ENCODE measurements around the gene GPR108. TPM values are rescaled to one million over a fixed set of nuclear protein-coding genes. Genes with fewer than 3 reads are reported as not detected.
A peak's percentile ranks its signal among the peaks of the same experiment; 100 is the strongest.

The GPR108 gene
- total RNA-seq, 5 donors from 2014 or later (not counting 1 experiment from before 2014, with no cell fraction given) = 51.8 to 83.3 (median 58.4) TPM

DNA sequence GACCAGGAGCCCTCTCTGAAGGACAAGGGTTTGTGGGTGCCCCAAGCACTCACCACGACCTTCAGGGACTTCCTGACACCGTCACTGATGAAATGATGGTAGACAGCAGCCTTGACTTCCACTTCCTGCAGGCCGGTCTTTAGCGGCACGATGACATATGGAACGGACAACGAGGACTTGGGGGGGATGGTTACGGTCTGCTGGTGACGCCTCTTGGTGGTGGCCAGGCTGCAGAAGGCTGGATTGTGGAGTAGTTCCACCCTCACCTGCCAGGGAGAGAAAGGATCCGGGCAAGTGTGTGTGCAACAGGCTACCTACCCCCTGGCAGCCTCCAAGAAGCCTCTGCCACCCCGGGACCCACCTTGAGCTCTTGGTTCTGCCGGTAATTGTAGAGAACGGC lies 40.1 kb downstream of the GPR108 start:
- Histone ChIP-seq H3K27ac (ENCODE audit: low read length) (no peak overlapping the region), H3K4me1 (ENCODE audit: control insufficient read depth in 1 of 2, extremely low read depth in 1 of 2, insufficient read depth in 2 of 2, low read length in 2 of 2) (peaks cover 0 to 2% of the 10 kb centered on the region in 2 experiments), H3K4me3 (ENCODE audit: control insufficient read depth in 1 of 2, extremely low read depth in 1 of 2, low read length in 1 of 2) (no peak overlapping the region), H3K27me3 (replicated peaks in 1 of 2; ENCODE audit: control insufficient read depth in 2 of 2, extremely low read depth in 1 of 2, insufficient read depth in 2 of 2, low read length in 1 of 2) (peaks cover 0 to 10% of the 10 kb centered on the region in 2 experiments), H3K36me3 (ENCODE audit: control insufficient read depth in 2 of 2, extremely low read depth in 1 of 2, insufficient read depth in 1 of 2, low read length in 1 of 2) (no peaks in the 10 kb centered on the region), H3K9me3 (no peaks in the 10 kb centered on the region)
- H3K27ac Mint-ChIP-seq = no peak overlapping the region
- 61% methylated on average over 7 of the region's 13 CpGs for WGBS (ENCODE audit: insufficient coverage)
- no peak for DNase-seq
- H3K9me3 Mint-ChIP-seq = no peaks in the 10 kb centered on the region
- H3K36me3 Mint-ChIP-seq = no peaks in the 10 kb centered on the region
- ATAC-seq (replicated peaks in 1 of 4) = peak in 1 of 4 experiments; percentile 35
- H3K4me3 Mint-ChIP-seq = no peak overlapping the region
- H3K27me3 Mint-ChIP-seq = no peaks in the 10 kb centered on the region
- H3K4me1 Mint-ChIP-seq = peaks cover 0 to 5% (median 0%) of the 10 kb centered on the region in 3 donors
- CTCF ChIA-PET = no interaction called here
- POLR2A ChIA-PET = no interaction called here

DNA sequence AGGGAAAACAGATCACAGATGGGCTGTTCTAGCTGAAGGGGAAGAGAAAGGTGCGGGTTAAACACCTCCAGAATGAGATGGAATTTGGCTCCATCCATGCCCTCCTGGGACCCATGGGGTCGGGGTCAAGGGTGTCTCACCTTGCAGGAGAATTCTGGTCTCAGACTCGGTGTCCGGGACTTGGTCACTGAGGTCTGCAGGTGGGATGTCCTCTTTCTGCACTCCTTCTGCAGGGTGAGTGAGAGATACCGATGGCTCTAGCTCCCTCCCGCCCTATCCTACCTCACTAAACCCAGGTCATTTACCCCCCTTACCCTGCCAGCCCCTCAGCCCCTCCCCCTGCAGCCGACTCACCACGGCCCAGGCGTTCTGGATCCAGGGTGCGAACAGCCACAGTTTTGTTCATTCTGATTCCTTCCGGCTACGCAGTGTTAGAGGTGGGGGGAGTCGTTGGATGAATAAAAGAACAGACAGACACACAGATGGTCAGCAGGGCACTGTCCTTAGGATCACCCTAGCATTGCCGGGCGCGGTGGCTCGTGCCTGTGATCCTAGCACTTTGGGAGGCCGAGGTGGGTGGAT lies 41.0 kb downstream of the GPR108 start:
- WGBS (ENCODE audit: insufficient coverage) = 77% methylated on average over 7 of the region's 18 CpGs
- ChIA-PET CTCF (interaction anchor here in 1 of 2 donors (0.7 kb wide), 1 partner anchor 258 kb away, joined by 3 read pairs; no protein-coding TSS in a partner anchor), POLR2A (interaction anchor here in 1 of 2 donors (0.7 kb wide), 1 partner anchor 509 kb away, joined by 3 read pairs; no protein-coding TSS in a partner anchor)
- Histone ChIP-seq H3K27ac (ENCODE audit: low read length) (no peak overlapping the region), H3K36me3 (ENCODE audit: control insufficient read depth in 2 of 2, extremely low read depth in 1 of 2, insufficient read depth in 1 of 2, low read length in 1 of 2) (no peaks in the 10 kb centered on the region), H3K4me3 (ENCODE audit: control insufficient read depth in 1 of 2, extremely low read depth in 1 of 2, low read length in 1 of 2) (no peak overlapping the region), H3K9me3 (no peaks in the 10 kb centered on the region), H3K4me1 (ENCODE audit: control insufficient read depth in 1 of 2, extremely low read depth in 1 of 2, insufficient read depth in 2 of 2, low read length in 2 of 2) (peaks cover 0 to 2% of the 10 kb centered on the region in 2 experiments), H3K27me3 (replicated peaks in 1 of 2; ENCODE audit: control insufficient read depth in 2 of 2, extremely low read depth in 1 of 2, insufficient read depth in 2 of 2, low read length in 1 of 2) (peaks cover 0 to 8% of the 10 kb centered on the region in 2 experiments)
- peaks cover 0 to 6% (median 0%) of the 10 kb centered on the region in 3 donors for H3K4me1 Mint-ChIP-seq
- no peaks in the 10 kb centered on the region for H3K36me3 Mint-ChIP-seq
- ATAC-seq (replicated peaks in 1 of 4) = no peak
- DNase-seq = no peak
- no peak overlapping the region for H3K27ac Mint-ChIP-seq
- no peaks in the 10 kb centered on the region for H3K9me3 Mint-ChIP-seq
- H3K27me3 Mint-ChIP-seq = no peaks in the 10 kb centered on the region
- no peak overlapping the region for H3K4me3 Mint-ChIP-seq

DNA sequence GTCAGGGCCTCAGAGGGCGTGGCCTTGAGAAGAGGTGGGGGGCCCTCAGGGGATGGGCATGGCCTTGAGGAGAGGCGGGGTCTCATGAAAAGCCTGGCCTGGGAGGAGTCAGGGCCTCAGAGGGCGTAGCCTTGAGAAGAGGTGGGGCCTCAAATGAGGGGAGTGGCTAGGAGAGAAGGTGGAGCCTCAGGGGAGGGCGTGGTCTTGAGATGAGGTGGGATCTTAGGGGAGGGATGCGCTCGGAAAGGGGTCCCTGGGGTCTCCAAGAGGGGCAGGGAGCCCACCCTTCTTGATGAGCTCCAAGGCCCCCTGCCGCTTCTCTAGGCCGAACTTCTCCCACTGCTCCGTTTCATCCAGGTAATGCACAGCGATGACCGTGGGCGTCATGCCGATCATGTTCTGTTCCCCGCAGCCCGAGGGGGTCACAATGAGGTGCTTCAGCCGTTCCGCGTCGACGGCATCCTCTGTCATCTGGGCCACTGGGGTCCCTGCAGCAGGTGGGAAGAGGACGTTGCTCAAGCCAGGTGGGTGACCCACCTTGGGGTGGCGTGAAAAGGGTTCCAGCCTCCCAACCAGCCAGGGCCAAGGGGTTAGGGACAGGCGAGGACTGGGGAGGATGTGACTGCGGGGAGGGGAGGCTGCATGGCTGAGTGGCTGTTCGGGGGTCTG lies 43.1 kb downstream of the GPR108 start:
- 95% methylated on average over 20 of the region's 25 CpGs for WGBS (ENCODE audit: insufficient coverage)
- no peak overlapping the region for H3K27ac Mint-ChIP-seq

DNA sequence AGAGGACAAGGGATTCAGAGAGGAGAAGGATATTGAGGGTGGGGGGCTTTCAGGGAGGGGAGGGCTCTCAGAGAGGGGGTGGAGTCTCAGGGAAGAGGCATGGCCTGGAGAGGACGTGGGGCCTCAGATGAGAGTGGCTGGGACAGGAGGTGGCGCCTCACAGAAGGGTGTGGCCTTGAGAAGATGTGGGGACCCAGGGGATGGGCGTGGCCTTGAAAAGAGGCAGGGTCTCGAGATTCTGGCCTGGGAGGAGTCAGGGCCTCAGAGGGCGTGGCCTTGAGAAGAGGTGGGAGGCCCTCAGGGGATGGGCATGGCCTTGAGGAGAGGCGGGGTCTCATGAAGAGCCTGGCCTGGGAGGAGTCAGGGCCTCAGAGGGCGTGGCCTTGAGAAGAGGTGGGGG lies 43.7 kb downstream of the GPR108 start:
- ChIA-PET CTCF (no interaction called here), POLR2A (no interaction called here)
- Histone ChIP-seq H3K36me3 (ENCODE audit: control insufficient read depth in 2 of 2, extremely low read depth in 1 of 2, insufficient read depth in 1 of 2, low read length in 1 of 2) (no peaks in the 10 kb centered on the region), H3K27me3 (replicated peaks in 1 of 2; ENCODE audit: control insufficient read depth in 2 of 2, extremely low read depth in 1 of 2, insufficient read depth in 2 of 2, low read length in 1 of 2) (peaks cover 0 to 8% of the 10 kb centered on the region in 2 experiments), H3K27ac (ENCODE audit: low read length) (no peak overlapping the region), H3K4me3 (ENCODE audit: control insufficient read depth in 1 of 2, extremely low read depth in 1 of 2, low read length in 1 of 2) (no peak overlapping the region), H3K4me1 (ENCODE audit: control insufficient read depth in 1 of 2, extremely low read depth in 1 of 2, insufficient read depth in 2 of 2, low read length in 2 of 2) (peaks cover 0 to 2% of the 10 kb centered on the region in 2 experiments), H3K9me3 (no peaks in the 10 kb centered on the region)
- no peak overlapping the region for H3K27ac Mint-ChIP-seq
- H3K9me3 Mint-ChIP-seq = no peaks in the 10 kb centered on the region
- ATAC-seq (replicated peaks in 1 of 4) (no peak), DNase-seq (no peak)
- no peaks in the 10 kb centered on the region for H3K27me3 Mint-ChIP-seq
- no peaks in the 10 kb centered on the region for H3K36me3 Mint-ChIP-seq
- H3K4me1 Mint-ChIP-seq = peaks cover 0 to 6% (median 0%) of the 10 kb centered on the region in 3 donors
- WGBS (ENCODE audit: insufficient coverage) = 67% methylated on average over 4 of the region's 7 CpGs
- H3K4me3 Mint-ChIP-seq = no peak overlapping the region

More for the DNA sequence above, 43.1 kb downstream of the GPR108 start:
- H3K4me1 Mint-ChIP-seq = peaks cover 0 to 6% (median 0%) of the 10 kb centered on the region in 3 donors
- Histone ChIP-seq H3K27me3 (replicated peaks in 1 of 2; ENCODE audit: control insufficient read depth in 2 of 2, extremely low read depth in 1 of 2, insufficient read depth in 2 of 2, low read length in 1 of 2) (peaks cover 0 to 8% of the 10 kb centered on the region in 2 experiments), H3K36me3 (ENCODE audit: control insufficient read depth in 2 of 2, extremely low read depth in 1 of 2, insufficient read depth in 1 of 2, low read length in 1 of 2) (no peaks in the 10 kb centered on the region), H3K9me3 (no peaks in the 10 kb centered on the region), H3K4me3 (ENCODE audit: control insufficient read depth in 1 of 2, extremely low read depth in 1 of 2, low read length in 1 of 2) (no peak overlapping the region), H3K27ac (ENCODE audit: low read length) (no peak overlapping the region), H3K4me1 (ENCODE audit: control insufficient read depth in 1 of 2, extremely low read depth in 1 of 2, insufficient read depth in 2 of 2, low read length in 2 of 2) (peaks cover 0 to 2% of the 10 kb centered on the region in 2 experiments)
- ChIA-PET POLR2A (no interaction called here), CTCF (interaction anchor here in 1 of 2 donors (0.7 kb wide), 1 partner anchor 203 kb away, joined by 5 read pairs; no protein-coding TSS in a partner anchor)
- no peak overlapping the region for H3K4me3 Mint-ChIP-seq
- H3K36me3 Mint-ChIP-seq = no peaks in the 10 kb centered on the region
- ATAC-seq (replicated peaks in 1 of 4) = no peak
- no peaks in the 10 kb centered on the region for H3K9me3 Mint-ChIP-seq
- DNase-seq = no peak
- no peaks in the 10 kb centered on the region for H3K27me3 Mint-ChIP-seq

DNA sequence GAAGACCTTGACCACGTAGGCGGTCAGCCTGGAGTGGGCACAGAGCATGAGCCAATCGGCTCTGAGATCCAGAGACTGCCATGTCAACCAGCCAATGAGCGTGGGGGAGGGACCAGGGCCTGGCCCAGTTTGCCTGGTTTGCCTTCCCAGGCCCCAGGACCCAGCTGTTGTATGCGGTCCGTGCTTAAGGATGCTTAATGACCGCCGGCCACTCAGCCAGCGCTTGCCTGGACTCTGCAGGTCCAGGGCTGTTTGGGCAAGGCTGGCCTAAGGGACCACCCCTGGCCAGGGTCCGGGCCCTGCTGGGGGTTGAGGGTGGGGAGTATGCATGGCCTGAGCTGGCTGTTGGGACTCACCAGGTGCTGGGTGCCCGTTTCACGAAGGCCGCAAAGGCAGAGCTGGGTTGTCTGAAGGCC lies 44.3 kb downstream of the GPR108 start:
- ATAC-seq (replicated peaks in 1 of 4) = no peak
- no peaks in the 10 kb centered on the region for H3K27me3 Mint-ChIP-seq
- peaks cover 0 to 8% of the 10 kb centered on the region in 2 experiments for H3K27me3 ChIP-seq (replicated peaks in 1 of 2; ENCODE audit: control insufficient read depth in 2 of 2, extremely low read depth in 1 of 2, insufficient read depth in 2 of 2, low read length in 1 of 2)
- DNase-seq = no peak
- ChIA-PET CTCF (no interaction called here), POLR2A (no interaction called here)
- H3K36me3 ChIP-seq (ENCODE audit: control insufficient read depth in 2 of 2, extremely low read depth in 1 of 2, insufficient read depth in 1 of 2, low read length in 1 of 2) = no peaks in the 10 kb centered on the region
- H3K27ac ChIP-seq (ENCODE audit: low read length) = no peak overlapping the region
- no peak overlapping the region for H3K27ac Mint-ChIP-seq
- H3K4me1 Mint-ChIP-seq = peaks cover 0 to 6% (median 0%) of the 10 kb centered on the region in 3 donors
- H3K4me1 ChIP-seq (ENCODE audit: control insufficient read depth in 1 of 2, extremely low read depth in 1 of 2, insufficient read depth in 2 of 2, low read length in 2 of 2) = peaks cover 0 to 2% of the 10 kb centered on the region in 2 experiments
- H3K36me3 Mint-ChIP-seq = no peaks in the 10 kb centered on the region
- no peak overlapping the region for H3K4me3 ChIP-seq (ENCODE audit: control insufficient read depth in 1 of 2, extremely low read depth in 1 of 2, low read length in 1 of 2)
- 90% methylated on average over 9 of the region's 13 CpGs for WGBS (ENCODE audit: insufficient coverage)
- H3K9me3 Mint-ChIP-seq = no peaks in the 10 kb centered on the region
- no peak overlapping the region for H3K4me3 Mint-ChIP-seq
- no peaks in the 10 kb centered on the region for H3K9me3 ChIP-seq

DNA sequence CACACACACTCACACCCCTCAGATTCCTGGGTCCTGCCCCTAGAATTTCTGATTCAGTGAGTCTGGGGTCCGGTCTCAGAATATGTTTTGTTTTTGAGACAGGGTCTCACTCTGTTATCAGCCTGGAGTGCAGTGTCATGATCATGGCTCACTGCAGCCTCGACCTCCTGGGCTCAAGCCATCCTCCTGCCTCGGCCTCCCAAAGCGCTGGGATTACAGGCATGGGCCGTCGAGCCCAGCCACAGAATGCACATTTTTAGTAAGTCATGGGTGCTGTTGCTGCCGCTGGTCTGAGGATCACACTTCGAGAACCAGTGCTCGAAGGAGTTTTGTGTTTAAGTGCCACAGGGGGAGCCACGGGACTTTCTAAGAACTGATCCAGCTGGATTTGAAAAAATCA lies 45.4 kb downstream of the GPR108 start:
- Mint-ChIP-seq H3K9me3 (no peaks in the 10 kb centered on the region), H3K4me3 (no peak overlapping the region), H3K27me3 (no peaks in the 10 kb centered on the region), H3K36me3 (no peaks in the 10 kb centered on the region), H3K27ac (no peak overlapping the region), H3K4me1 (peaks cover 0 to 3% (median 0%) of the 10 kb centered on the region in 3 donors)
- DNase-seq = no peak
- no peak overlapping the region for H3K27ac ChIP-seq (ENCODE audit: low read length)
- CTCF ChIA-PET = no interaction called here
- H3K9me3 ChIP-seq = no peaks in the 10 kb centered on the region
- H3K36me3 ChIP-seq (ENCODE audit: control insufficient read depth in 2 of 2, extremely low read depth in 1 of 2, insufficient read depth in 1 of 2, low read length in 1 of 2) = no peaks in the 10 kb centered on the region
- WGBS (ENCODE audit: insufficient coverage) = 87% methylated on average over 7 of the region's 10 CpGs
- H3K4me3 ChIP-seq (ENCODE audit: control insufficient read depth in 1 of 2, extremely low read depth in 1 of 2, low read length in 1 of 2) = no peak overlapping the region
- H3K4me1 ChIP-seq (ENCODE audit: control insufficient read depth in 1 of 2, extremely low read depth in 1 of 2, insufficient read depth in 2 of 2, low read length in 2 of 2) = peaks cover 0 to 2% of the 10 kb centered on the region in 2 experiments
- POLR2A ChIA-PET = no interaction called here
- no peak for ATAC-seq (replicated peaks in 1 of 4)
- H3K27me3 ChIP-seq (replicated peaks in 1 of 2; ENCODE audit: control insufficient read depth in 2 of 2, extremely low read depth in 1 of 2, insufficient read depth in 2 of 2, low read length in 1 of 2) = peaks cover 0 to 8% of the 10 kb centered on the region in 2 experiments
